ENCODE measurements around the gene SDHAF3.
"Not testable (repeated sequence)": the region's sequence is repeated elsewhere in the genome, so short reads cannot be mapped to it uniquely, and the experiment has no call there.

SDHAF3 gene

DNA sequence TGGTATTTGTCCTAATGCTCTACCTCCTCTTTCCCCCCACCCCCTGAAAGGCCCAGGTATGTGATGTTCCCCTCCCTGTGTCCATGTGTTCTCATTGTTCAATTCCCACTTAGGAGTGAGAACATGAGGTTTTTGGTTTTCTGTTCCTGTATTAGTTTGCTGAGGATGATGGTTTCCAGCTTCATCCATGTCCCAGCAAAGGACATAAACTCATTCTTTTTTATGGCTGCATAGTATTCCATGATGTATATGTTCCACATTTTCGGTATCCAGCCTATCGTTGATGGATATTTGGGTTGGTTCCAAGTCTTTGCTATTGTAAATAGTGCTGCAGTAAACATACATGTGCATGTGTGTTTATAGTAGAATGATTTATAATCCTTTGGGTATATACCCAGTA lies 5.6 kb downstream of the SDHAF3 start:
- not testable (repeated sequence) for DNase-seq (ENCODE audit: low read depth, low spot score)

DNA sequence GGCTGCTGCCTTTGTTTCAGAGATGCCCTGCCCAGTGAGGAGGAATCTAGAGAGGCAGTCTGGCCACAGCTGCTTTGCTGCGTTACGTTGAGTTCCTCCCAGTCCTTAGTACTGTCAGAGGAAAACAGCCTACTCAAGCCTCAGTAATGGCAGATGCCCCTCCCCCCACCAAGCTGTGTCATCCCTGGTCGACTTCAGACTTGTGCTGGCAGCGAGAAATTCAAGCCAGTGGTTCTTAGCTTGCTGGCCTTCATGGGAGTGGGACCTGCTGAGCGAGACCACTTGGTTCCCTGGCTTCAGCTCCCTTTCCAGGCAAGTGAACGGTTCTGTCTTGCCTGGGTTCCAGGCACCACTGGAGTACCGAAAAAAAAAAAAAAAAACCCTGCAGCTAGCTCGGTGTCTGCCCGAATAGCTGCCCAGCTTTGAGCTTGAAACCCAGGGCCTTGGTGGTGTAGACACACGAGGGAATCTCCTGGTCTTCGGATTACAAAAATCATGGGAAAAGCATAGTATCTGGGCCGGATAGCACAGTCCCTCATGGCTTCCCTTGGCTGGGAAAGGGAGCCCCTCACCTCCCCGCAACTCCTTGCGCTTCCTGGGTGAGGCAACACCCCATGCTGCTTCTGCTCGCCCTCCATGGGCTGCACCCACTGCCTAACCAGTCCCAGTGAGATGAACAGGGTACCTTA lies 9.1 kb downstream of the SDHAF3 start:
- DNase-seq (ENCODE audit: low read depth, low spot score) = peak; percentile 81

DNA sequence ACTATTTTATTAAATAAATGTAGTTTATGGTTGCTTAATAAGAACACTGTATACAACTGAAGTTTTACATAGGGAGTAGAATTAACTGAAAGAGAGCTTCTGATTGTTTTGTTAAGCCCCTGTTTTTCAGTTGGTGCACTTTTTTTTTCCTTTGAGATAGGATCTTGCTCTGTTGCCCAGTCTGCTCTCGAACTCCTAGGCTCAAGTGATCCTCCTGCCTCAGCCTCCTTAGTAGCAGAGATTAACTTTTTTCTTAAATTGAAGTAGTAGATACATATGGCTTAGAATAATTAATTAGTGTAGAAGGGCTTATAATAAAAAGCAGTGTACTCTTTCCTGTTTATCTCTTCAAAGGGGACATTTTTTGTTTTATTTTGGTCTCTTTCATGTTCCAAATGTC lies 11.2 kb downstream of the SDHAF3 start:
- DNase-seq (ENCODE audit: low read depth, low spot score) = no peak

- no peak for DNase-seq (ENCODE audit: low read depth, low spot score)
Observed at GRCh38 chr7:97130417-97131139, 13.1 kb downstream of the SDHAF3 start.

DNA sequence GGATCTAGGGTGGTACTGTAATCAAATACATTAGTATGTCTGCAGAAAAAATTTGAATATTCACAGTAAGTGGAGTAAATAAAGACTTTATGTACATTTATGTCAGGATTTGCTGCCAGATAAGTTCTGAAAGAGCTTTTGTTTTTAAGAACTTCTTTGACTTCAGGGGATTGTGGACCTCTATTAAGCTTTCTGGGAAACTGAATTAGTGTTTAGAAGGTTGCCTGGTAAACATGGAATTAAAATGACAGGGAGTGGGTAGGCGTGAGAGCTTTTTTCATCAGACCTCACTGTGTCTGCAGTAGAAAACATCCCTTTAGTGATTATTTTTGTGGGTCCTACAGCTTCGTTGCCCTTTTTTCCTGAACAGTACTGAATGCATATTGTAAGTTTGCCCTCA lies 15.7 kb downstream of the SDHAF3 start:
- DNase-seq (ENCODE audit: low read depth, low spot score) = no peak

DNA sequence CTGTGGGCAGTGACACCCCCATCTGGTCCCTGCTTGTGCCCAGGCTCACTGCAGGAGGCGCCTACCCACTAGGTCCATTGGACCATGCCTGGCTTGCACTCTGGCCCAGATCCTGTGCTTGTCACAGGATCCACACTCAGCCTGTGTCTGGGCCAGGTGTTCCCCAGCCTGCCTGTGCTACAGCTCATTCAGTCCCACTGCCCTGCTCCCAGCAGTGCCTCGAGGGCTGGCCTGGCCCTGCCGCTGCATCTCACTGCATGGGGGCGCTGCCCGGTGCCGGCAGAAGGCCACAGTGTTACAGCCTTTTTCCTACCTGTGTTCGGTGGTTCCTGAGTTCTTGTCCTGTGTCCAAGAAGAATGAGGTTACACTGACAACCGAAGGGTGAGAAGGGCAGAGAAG lies 21.3 kb downstream of the SDHAF3 start:
- DNase-seq (ENCODE audit: low read depth, low spot score) = no peak

DNA sequence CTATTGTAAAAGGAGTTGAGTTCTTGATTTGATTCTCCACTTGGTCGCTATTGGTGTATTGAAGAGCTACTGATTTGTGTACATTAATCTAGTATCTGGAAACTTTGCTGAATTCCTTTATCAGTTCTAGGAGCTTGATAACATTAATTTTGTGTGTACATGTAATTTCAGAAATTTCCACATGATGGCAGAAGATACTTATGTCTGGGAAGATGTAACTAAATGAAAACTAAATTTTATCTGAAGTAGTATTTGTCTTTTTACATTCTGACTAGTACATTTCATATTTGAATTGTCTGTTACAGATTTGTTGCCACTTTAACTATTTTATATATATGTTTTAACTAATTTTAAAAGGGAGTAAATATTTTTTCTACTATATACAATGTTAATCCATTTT lies 27.6 kb downstream of the SDHAF3 start:
- no peak for DNase-seq (ENCODE audit: low read depth, low spot score)

- no peak for DNase-seq (ENCODE audit: low read depth, low spot score)
Observed at GRCh38 chr7:97149843-97150242, 32.3 kb downstream of the SDHAF3 start.

DNA sequence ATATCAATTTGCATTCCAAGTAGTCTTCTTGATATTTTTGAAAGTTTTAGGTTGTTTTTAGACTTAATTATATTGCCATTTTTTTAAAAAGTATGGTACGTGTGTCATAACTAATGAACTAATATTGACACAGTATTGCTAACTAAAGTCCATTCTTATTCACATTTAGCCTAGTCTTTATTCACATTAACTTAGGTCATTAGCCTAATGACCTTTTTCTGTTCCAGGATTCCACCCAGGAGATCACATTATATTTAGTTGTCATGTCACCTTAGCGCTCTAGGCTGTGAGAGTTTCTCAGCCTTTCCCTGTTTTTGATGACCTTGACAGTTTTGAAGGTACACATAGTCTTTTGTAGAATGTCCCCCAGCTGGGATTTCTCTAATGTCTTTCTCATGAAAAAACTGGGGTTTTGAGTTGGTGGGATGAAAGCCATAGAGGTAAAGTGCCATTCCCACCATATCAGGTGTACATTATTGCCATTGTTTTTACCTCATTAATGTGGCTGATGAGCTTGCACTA lies 38.5 kb downstream of the SDHAF3 start:
- no peak for DNase-seq (ENCODE audit: low read depth, low spot score)

DNA sequence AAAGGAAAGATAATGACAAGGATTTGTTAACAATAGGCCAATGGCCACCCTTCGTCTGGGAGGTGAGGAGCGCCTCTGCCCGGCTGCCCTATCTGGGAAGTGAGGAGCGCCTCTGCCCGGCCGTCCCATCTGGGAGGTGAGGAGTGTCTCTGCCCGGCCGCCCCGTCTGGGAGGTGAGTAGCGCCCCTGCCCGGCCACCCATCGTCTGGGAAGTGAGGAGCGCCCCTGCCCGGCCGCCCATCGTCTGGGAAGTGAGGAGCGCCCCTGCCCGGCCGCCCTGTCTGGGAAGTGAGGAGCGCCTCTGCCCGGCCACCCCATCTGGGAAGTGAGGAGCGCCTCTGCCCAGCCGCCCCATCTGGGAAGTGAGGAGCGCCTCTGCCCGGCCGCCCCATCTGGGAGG lies 42.5 kb downstream of the SDHAF3 start:
- not testable (repeated sequence) for DNase-seq (ENCODE audit: low read depth, low spot score)

DNA sequence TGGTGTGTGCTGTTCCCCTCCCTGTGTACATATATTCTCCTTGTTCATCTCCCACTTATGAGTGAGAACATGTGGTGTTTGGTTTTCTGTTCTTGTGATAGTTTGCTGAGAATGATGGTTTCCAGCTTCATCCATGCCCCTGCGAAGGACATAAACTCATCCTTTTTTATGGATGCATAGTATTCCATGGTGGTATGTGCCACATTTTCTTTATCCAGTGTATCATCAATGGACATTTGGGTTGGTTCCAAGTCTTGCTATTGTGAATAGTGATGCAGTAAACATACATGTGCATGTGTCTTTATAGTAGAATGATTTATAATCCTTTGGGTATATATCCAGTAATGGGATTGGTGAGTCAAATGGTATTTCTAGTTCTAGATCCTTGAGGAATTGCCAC lies 44.1 kb downstream of the SDHAF3 start:
- DNase-seq (ENCODE audit: low read depth, low spot score) = not testable (repeated sequence)

GRCh38 chr7:97166308-97166707 lies 48.8 kb downstream of the SDHAF3 start:
- DNase-seq (ENCODE audit: low read depth, low spot score) = no peak

DNA sequence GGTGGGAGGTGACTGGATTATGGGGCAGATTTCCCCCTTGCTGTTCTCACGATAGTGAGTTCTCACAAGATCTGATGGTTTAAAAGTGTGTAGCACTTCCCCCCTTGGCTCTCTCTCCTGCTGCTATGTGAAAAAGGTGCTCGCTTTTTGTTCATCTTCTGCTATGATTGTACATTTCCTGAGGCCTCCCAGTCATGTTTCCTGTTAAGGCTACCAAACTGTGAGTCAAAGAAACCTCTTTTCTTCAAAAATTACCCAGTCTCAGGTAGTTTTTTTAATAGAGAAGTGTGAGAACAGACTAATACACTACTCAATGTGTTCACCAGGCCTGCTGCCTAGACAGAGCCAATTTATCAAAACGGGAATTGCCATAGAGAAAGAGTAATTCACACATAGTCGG lies 49.7 kb downstream of the SDHAF3 start:
- DNase-seq (ENCODE audit: low read depth, low spot score) = no peak

DNA sequence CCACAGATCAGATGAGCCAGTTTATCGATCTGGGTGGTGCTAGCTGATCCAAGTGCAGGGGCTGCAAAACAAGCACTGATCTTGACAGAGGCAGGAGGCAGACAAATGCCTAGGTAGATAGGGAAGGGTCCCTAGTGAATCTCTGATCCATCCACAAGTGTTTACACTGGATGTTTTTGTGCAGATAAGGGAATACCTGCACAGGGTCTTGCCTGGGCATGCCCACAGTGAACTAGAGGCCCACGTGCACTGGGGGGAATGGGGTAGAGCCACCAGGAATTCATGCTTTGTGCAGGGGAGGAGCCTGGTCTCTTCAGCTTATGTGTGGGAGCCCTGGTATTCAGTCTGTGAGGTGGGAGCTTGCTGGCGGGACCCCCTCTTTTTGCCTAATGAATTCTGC lies 50.3 kb downstream of the SDHAF3 start:
- no peak for DNase-seq (ENCODE audit: low read depth, low spot score)

- DNase-seq (ENCODE audit: low read depth, low spot score) = no peak
Observed at GRCh38 chr7:97174303-97174702, 56.8 kb downstream of the SDHAF3 start.

- DNase-seq (ENCODE audit: low read depth, low spot score) = peak; percentile 37
Observed at GRCh38 chr7:97179454-97180104, 62.1 kb downstream of the SDHAF3 start.

DNA sequence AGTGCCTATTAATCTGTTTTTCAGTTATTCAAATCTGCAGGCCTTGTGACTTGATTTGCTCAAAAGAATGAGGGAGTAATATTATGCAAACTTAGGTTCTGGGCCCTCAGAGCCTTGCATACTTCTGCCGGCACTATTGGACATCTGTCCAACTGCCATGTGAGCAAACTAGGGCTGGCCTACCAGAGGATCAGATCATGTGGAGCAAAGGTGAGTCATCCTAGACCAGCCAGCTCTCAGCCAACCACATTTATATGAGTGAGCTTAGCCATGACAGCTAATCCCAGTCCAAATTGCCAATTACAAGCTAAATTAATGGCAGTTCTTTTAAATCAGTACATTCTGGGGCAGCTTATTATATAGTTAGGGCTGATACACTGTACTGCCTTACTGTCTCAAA lies 69.6 kb downstream of the SDHAF3 start:
- DNase-seq (ENCODE audit: low read depth, low spot score) = no peak

DNA sequence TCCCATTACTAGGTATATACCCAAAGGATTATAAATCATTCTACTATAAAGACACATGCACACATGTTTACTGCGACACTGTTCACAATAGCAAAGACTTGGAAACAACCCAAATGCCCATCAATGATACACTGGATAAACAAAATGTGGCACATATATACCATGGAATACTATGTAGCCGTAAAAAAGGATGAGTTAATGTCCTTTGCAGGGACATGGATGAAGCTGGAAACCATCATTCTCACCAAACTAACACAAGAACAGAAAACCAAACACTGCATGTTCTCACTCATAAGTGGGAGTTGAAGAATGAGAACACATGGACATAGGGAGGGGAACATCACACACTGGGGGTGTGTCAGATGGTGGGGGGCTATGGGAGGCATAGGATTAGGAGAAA lies 78.7 kb downstream of the SDHAF3 start:
- not testable (repeated sequence) for DNase-seq (ENCODE audit: low read depth, low spot score)

DNA sequence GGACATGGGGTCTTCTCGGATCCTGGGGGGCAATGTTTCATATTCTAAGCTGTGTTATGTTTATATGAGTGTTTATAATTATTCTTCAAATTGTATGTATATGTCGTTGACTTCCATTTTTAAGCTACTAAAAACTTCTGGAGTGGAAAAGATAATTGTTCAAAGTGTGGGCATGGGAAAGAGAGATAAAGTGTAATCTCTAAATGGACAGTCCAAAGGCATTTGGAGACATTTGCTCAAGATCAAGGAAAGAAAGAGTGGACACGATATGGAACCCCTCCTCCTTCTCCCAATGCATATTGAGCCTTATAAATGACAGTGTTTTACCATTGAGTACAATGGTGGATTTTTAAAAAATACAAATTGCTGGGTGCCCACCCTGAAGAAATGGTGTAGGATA lies 81.1 kb downstream of the SDHAF3 start:
- DNase-seq (ENCODE audit: low read depth, low spot score) = no peak

DNA sequence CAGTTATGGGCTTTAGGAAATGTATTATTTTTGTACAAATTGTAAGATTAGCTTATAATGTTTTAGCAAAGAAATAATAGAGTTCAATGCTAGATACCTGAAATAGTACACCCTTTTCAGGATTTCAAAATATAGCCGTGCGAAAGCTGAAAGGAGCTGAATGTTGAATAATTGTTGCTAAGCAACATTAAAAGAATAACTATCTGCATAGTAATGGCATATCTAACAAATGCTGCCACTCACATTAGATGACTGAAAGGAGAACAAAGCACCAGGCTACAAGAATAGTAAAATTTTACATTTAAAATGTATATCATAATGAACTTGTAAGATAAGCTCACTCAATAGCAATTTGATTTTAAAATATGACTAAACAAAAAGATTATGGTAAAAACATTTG lies 82.5 kb downstream of the SDHAF3 start:
- DNase-seq (ENCODE audit: low read depth, low spot score) = no peak

DNA sequence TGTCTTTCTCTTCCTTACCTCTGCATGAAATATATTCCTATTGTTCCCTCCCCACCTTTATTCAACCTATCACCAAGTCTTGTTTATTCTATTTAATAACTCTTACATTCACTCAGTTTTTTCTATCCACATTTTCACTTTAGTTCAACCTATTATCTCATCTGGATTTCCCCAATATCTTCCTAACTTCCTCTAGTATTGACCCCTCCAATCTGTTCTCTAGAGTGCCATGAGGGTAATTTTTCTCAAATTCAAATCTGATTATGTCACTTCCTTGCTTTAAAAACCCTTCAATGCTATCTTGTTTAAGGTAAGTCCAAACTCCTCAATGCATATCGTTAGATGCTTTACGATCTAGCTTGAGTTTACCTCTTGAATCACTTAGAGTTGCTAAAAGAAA lies 86.5 kb downstream of the SDHAF3 start:
- no peak for DNase-seq (ENCODE audit: low read depth, low spot score)

DNA sequence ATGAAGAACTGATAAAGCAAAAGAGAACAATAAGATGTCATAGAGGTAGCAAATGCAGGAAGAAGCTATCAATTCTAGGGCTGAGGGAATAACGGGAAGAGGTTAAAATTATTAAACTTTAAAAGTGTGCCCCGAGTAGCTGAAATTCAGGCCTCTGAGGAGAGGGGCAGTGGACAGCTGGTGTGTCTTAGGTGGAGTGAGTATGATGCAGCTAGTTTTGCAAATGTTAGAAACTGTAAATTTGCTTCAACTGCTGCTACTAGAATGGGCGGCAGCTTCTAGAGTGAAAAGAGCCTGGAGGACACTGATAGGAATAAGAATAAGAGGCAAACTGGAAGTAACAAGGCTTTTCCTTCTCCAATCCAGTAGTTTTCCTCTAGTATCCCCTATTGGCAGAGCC lies 87.3 kb downstream of the SDHAF3 start:
- DNase-seq (ENCODE audit: low read depth, low spot score) = no peak

GRCh38 chr7:97215556-97215955 lies 98.1 kb downstream of the SDHAF3 start:
- peak; percentile 42 for DNase-seq (ENCODE audit: low read depth, low spot score)

Measured in ELF-1 (cell line).